Measurements from ENCODE around the gene CPLX4. TPM values are rescaled to one million over a fixed set of nuclear protein-coding genes. Genes with fewer than 3 reads are reported as not detected.

Gene CPLX4, protein sequence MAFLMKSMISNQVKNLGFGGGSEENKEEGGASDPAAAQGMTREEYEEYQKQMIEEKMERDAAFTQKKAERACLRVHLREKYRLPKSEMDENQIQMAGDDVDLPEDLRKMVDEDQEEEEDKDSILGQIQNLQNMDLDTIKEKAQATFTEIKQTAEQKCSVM
- total RNA-seq: not detected in 2 replicates

DNA sequence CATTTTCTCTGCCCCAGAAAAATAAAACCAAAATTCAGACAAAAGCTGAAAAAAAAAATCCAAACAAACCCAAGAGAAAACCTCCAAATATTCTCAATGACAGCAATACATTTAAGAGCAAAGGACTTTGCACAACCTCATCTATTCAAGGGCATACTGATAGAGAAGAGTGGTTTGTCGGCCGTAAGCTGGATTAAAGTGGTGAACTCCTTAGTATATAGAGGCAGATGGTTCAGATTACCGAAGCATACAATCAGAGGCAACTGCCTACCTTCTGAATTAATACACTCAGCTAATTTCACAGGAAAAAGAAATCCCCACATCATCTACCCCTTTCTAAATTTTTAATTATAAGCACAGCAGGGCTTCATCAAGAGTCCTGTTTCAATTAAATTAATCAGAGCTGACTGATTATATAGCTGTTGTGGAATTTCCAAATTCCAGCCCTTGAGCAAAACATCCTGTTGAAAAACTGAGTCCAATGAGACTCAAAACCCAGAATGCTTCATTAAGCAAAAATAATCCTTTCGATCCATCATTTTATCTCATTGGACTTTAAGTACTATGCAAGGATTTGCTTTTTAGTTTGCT, at the start of gene CPLX4:
Gene CPLX4 (minus strand): TSS at position 190 of the 591 bp plus-strand sequence. CDS start 187 bp downstream, at position 3.

DNA sequence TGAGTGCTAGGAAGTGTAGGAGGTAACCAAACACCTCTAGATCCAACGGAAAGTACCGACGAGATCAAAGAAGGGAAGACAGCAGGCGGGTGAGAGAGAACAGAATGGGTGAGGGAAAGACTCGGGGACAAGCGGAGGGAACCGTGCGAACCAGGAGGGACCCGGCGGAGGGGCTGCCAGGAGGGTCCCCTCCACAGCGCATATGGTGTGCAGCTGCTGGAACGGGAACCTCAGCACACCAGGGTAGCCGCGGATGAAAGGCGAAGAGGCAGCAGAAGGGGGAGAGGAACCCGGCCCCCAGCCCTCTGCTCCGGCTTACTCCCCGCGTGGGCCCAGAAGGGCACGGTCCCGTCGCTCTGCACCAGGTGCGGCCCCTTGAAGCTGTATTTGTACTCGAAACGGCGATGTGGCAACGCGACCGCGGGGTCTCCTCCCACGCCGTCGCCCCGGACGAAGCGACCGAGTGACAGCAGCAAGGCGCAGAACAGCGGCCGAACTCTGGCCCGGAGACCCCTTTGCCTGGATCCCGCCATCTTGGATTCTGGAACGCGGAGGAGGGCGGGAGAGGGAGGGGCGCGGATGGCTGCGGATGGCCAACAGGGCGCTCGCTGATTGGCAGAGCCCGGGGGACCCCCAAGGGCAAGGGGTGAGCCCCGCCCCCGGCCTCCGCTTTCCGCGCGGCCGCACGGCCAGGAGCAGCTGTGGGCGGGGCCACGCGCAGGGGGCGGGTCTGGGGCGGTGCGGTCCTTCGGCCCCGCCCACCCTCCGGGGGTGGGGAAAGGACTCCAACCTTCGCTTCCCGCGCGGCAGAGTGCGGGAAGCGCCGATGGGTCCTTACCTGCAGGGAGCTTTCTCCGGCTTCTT, 40.5 kb upstream of the CPLX4 start, which contains the start of gene LMAN1:
Gene LMAN1 (minus strand): TSS at position 554 of the 864 bp plus-strand sequence. CDS start 21 bp downstream, at position 533.

GRCh38 chr18:59272891-59273758, 45.3 kb downstream of the CPLX4 start, which contains the start of gene RAX:
TSS of gene RAX (minus strand) at chr18:59273454. CDS start at chr18:59273206, 248 bp downstream.

Other genes starting within 250 kb of the CPLX4 start
- 20.1 and 22.6 TPM in 2 replicates for gene SEC11C, start 178.8 kb downstream of the CPLX4 start, total RNA-seq
- gene GRP, start 98.5 kb downstream of the CPLX4 start, total RNA-seq: not detected in 2 replicates
- gene RAX, start 45.2 kb downstream of the CPLX4 start, total RNA-seq: not detected in 2 replicates
- 238 and 348 TPM in 2 replicates for gene LMAN1, start 40.6 kb upstream of the CPLX4 start, total RNA-seq